Measurements from ENCODE around the gene MPLKIP.

MPLKIP gene

GRCh38 chr7:40105879-40106473 is 28.4 kb downstream of the MPLKIP start:
- DNase-seq = no peak
- H3K4me1 ChIP-seq (ENCODE audit: low read length) = no peaks in the 10 kb centered on the region
- no peak for TF ChIP-seq EZH2phosphoT487 (IDR thresholded peaks at IDR 0.05; ENCODE audit: low read length)
- TF ChIP-seq EZH2 (optimal IDR thresholded peaks at IDR 0.05; ENCODE audit: low read depth, low read length) = no peak

GRCh38 chr7:40102897-40103296 is 31.5 kb downstream of the MPLKIP start:
- H4K20me1 ChIP-seq (ENCODE audit: insufficient read depth, low read length) = no peaks in the 10 kb centered on the region
- H3K36me3 ChIP-seq (replicated peaks; ENCODE audit: insufficient read depth, low read length) = no peaks in the 10 kb centered on the region
- no peak overlapping the region for H2AFZ ChIP-seq (ENCODE audit: low read length)
- H3K9me2 ChIP-seq (replicated peaks; ENCODE audit: insufficient read depth, low read length) = no peaks in the 10 kb centered on the region
- TF ChIP-seq CTCF (IDR thresholded peaks at IDR 0.05; ENCODE audit: low read length) = no peak
- no peak for TF ChIP-seq EZH2phosphoT487 (IDR thresholded peaks at IDR 0.05; ENCODE audit: low read length)
- no peak for TF ChIP-seq EZH2 (optimal IDR thresholded peaks at IDR 0.05; ENCODE audit: low read depth, low read length)
- no peaks in the 10 kb centered on the region for H3K27me3 ChIP-seq (replicated peaks; ENCODE audit: insufficient read depth, low read length)
- no peaks in the 10 kb centered on the region for H3K4me1 ChIP-seq (ENCODE audit: low read length)
- H3K9me3 ChIP-seq (replicated peaks; ENCODE audit: insufficient read depth, low read length) = no peaks in the 10 kb centered on the region
- no peak overlapping the region for H3K4me3 ChIP-seq (ENCODE audit: low read length)
- no peak overlapping the region for H3K4me2 ChIP-seq (ENCODE audit: low read depth, low read length)
- no peak overlapping the region for H3K9ac ChIP-seq (ENCODE audit: low read length)
- H3K79me2 ChIP-seq (ENCODE audit: low read length) = no peaks in the 10 kb centered on the region
- no peak overlapping the region for H3K27ac ChIP-seq (ENCODE audit: low read length)
- no peaks in the 10 kb centered on the region for H3F3A ChIP-seq (ENCODE audit: insufficient read depth, low read length)
- DNase-seq = no peak

More at GRCh38 chr7:40105879-40106473, 28.4 kb downstream of the MPLKIP start:
- no peaks in the 10 kb centered on the region for H3K9me2 ChIP-seq (replicated peaks; ENCODE audit: insufficient read depth, low read length)
- no peaks in the 10 kb centered on the region for H3K79me2 ChIP-seq (ENCODE audit: low read length)
- no peak overlapping the region for H3K27ac ChIP-seq (ENCODE audit: low read length)
- no peak overlapping the region for H3K4me2 ChIP-seq (ENCODE audit: low read depth, low read length)
- H3K9me3 ChIP-seq (replicated peaks; ENCODE audit: insufficient read depth, low read length) = no peaks in the 10 kb centered on the region
- H3K9ac ChIP-seq (ENCODE audit: low read length) = no peak overlapping the region
- no peak overlapping the region for H2AFZ ChIP-seq (ENCODE audit: low read length)
- no peaks in the 10 kb centered on the region for H3K27me3 ChIP-seq (replicated peaks; ENCODE audit: insufficient read depth, low read length)
- no peak overlapping the region for H3K4me3 ChIP-seq (ENCODE audit: low read length)
- H3K36me3 ChIP-seq (replicated peaks; ENCODE audit: insufficient read depth, low read length) = no peaks in the 10 kb centered on the region
- no peaks in the 10 kb centered on the region for H4K20me1 ChIP-seq (ENCODE audit: insufficient read depth, low read length)
- H3F3A ChIP-seq (ENCODE audit: insufficient read depth, low read length) = no peaks in the 10 kb centered on the region

GRCh38 chr7:40101201-40101600 is 33.2 kb downstream of the MPLKIP start:
- no peaks in the 10 kb centered on the region for H4K20me1 ChIP-seq (ENCODE audit: insufficient read depth, low read length)
- no peak for TF ChIP-seq EZH2 (optimal IDR thresholded peaks at IDR 0.05; ENCODE audit: low read depth, low read length)
- no peak for TF ChIP-seq CTCF (IDR thresholded peaks at IDR 0.05; ENCODE audit: low read length)
- no peak for TF ChIP-seq EZH2phosphoT487 (IDR thresholded peaks at IDR 0.05; ENCODE audit: low read length)
- no peaks in the 10 kb centered on the region for H3K27me3 ChIP-seq (replicated peaks; ENCODE audit: insufficient read depth, low read length)
- no peaks in the 10 kb centered on the region for H3F3A ChIP-seq (ENCODE audit: insufficient read depth, low read length)
- no peak overlapping the region for H3K4me2 ChIP-seq (ENCODE audit: low read depth, low read length)
- H3K79me2 ChIP-seq (ENCODE audit: low read length) = no peaks in the 10 kb centered on the region
- H3K9me2 ChIP-seq (replicated peaks; ENCODE audit: insufficient read depth, low read length) = no peaks in the 10 kb centered on the region
- no peak overlapping the region for H3K4me3 ChIP-seq (ENCODE audit: low read length)
- no peaks in the 10 kb centered on the region for H3K9me3 ChIP-seq (replicated peaks; ENCODE audit: insufficient read depth, low read length)
- H3K9ac ChIP-seq (ENCODE audit: low read length) = no peak overlapping the region
- no peak overlapping the region for H2AFZ ChIP-seq (ENCODE audit: low read length)
- no peak overlapping the region for H3K27ac ChIP-seq (ENCODE audit: low read length)
- H3K4me1 ChIP-seq (ENCODE audit: low read length) = no peaks in the 10 kb centered on the region
- no peak for DNase-seq
- H3K36me3 ChIP-seq (replicated peaks; ENCODE audit: insufficient read depth, low read length) = no peaks in the 10 kb centered on the region

- Histone ChIP-seq H3K4me1 (ENCODE audit: low read length) (no peaks in the 10 kb centered on the region), H4K20me1 (ENCODE audit: insufficient read depth, low read length) (no peaks in the 10 kb centered on the region), H3F3A (ENCODE audit: insufficient read depth, low read length) (no peaks in the 10 kb centered on the region), H3K4me3 (ENCODE audit: low read length) (no peak overlapping the region), H3K79me2 (ENCODE audit: low read length) (no peaks in the 10 kb centered on the region), H3K9ac (ENCODE audit: low read length) (no peak overlapping the region), H3K9me2 (replicated peaks; ENCODE audit: insufficient read depth, low read length) (no peaks in the 10 kb centered on the region), H3K36me3 (replicated peaks; ENCODE audit: insufficient read depth, low read length) (no peaks in the 10 kb centered on the region), H3K9me3 (replicated peaks; ENCODE audit: insufficient read depth, low read length) (no peaks in the 10 kb centered on the region), H2AFZ (ENCODE audit: low read length) (no peak overlapping the region), H3K27ac (ENCODE audit: low read length) (no peak overlapping the region), H3K27me3 (replicated peaks; ENCODE audit: insufficient read depth, low read length) (no peaks in the 10 kb centered on the region), H3K4me2 (ENCODE audit: low read depth, low read length) (no peak overlapping the region)
- no peak for DNase-seq
- no peak for TF ChIP-seq CTCF (IDR thresholded peaks at IDR 0.05; ENCODE audit: low read length)
- no peak for TF ChIP-seq EZH2 (optimal IDR thresholded peaks at IDR 0.05; ENCODE audit: low read depth, low read length)
- TF ChIP-seq EZH2phosphoT487 (IDR thresholded peaks at IDR 0.05; ENCODE audit: low read length) = no peak
These were observed 34.6 kb downstream of the MPLKIP start for GRCh38 chr7:40099837-40100236.
